H1 (cell line): ENCODE results near the gene GPNMB. TPM values are rescaled to one million over a fixed set of nuclear protein-coding genes. Genes with fewer than 3 reads are reported as not detected.

Experiments used
- ASH2L ChIP-seq: fragments of 200-600, 300-600 bp; sonication (generic); IDR thresholded peaks from one replicate; pipeline ENCODE4 v1.7.1; 2017; ENCODE audit warnings: low read length
- CBX5 ChIP-seq: fragments of 300-800, 300-1000 bp; sonication (generic); IDR thresholded peaks from 2 replicates; pipeline ENCODE4 v1.7.1; 2016; ENCODE audit warnings: antibody characterized with exemption, low read length, low read depth
- PHF8 ChIP-seq: fragments of 200-600 bp; sonication (generic); conservative IDR thresholded peaks from 2 replicates; pipeline ENCODE4 v1.7.1; 2012; ENCODE audit warnings: low read depth, mild to moderate bottlenecking, inconsistent platforms, low read length, moderate library complexity
- POLR2AphosphoS5 ChIP-seq: IDR thresholded peaks from 2 replicates; pipeline ENCODE4 v1.6.1; 2011; ENCODE audit warnings: low read depth, low read length
- SP4 ChIP-seq: IDR thresholded peaks from 2 replicates; pipeline ENCODE4 v1.6.1; 2012; ENCODE audit warnings: low read length, inconsistent platforms
- YY1 ChIP-seq: IDR thresholded peaks from 2 replicates; pipeline ENCODE4 v1.6.1; 2011; ENCODE audit warnings: low read depth, mild to moderate bottlenecking, low read length
- polyA plus RNA-seq, 7 experiments: library from polyadenylated mRNA; depleted of rRNA in 3 of 7; stranded (reverse) in 5 of 7; unstranded in 2 of 7; fragments of >200 nt in 5 of 7; fragments of 200-250 nt in 2 of 7; gene quantifications; 1 replicate in 5 of 7; 2 replicates in 1 of 7; 4 replicates in 1 of 7; pipeline versions ENCODE4 v1.2.1 to v1.2.3, GENCODE V29; 2011 to 2013; ENCODE audit warnings: missing spikeins in 2 of 7, mixed read lengths in 2 of 7
- total RNA-seq: library from RNA; stranded (reverse); fragmentation: NEBNext Ultra II Directional; extraction: Animal tissue kit (Norgen Biotek cat#: 25700); gene quantifications from 2 replicates; pipeline ENCODE4 v1.2.1, GENCODE V29; 2021

Gene GPNMB
- total and polyA plus RNA-seq, 2 of the 8 experiments (the other 6 are each of a cell fraction or from before 2014, with no cell fraction given) = 1.1 to 1.4 TPM

GRCh38 chr7:23242321-23242720 lies 4.3 kb upstream of the GPNMB start (continued):
- TF ChIP-seq YY1 = no peak
- TF ChIP-seq ASH2L = no peak
- no peak for TF ChIP-seq PHF8
- TF ChIP-seq POLR2AphosphoS5 = no peak
- TF ChIP-seq CBX5 = no peak
- no peak for TF ChIP-seq SP4
